BLaER1 (cell line): Measurements from ENCODE around the gene RPL12.

ENCODE experiments used
- H3K27ac ChIP-seq: shearing (Covaris generic); formaldehyde crosslinking; 2 replicates; pipeline ENCODE4 v1.8.1; 2022
- H3K27me3 ChIP-seq: shearing (Covaris generic); formaldehyde crosslinking; 2 replicates; pipeline ENCODE4 v1.8.1; 2022
- H3K36me3 ChIP-seq: shearing (Covaris generic); formaldehyde crosslinking; 2 replicates; pipeline ENCODE4 v1.8.1; 2022
- H3K4me1 ChIP-seq: shearing (Covaris generic); formaldehyde crosslinking; 2 replicates; pipeline ENCODE4 v1.8.1; 2022
- H3K4me2 ChIP-seq: shearing (Covaris generic); formaldehyde crosslinking; 2 replicates; pipeline ENCODE4 v1.8.1; 2022
- H3K4me3 ChIP-seq: shearing (Covaris generic); formaldehyde crosslinking; 2 replicates; pipeline ENCODE4 v1.8.1; 2022
- H3K9ac ChIP-seq: shearing (Covaris generic); formaldehyde crosslinking; 2 replicates; pipeline ENCODE4 v1.8.1; 2022
- H3K9me3 ChIP-seq: shearing (Covaris generic); formaldehyde crosslinking; 2 replicates; pipeline ENCODE4 v1.8.1; 2022
- H4K20me1 ChIP-seq: shearing (Covaris generic); formaldehyde crosslinking; 2 replicates; pipeline ENCODE4 v1.8.1; 2022
- Cebpa-rat ChIP-seq: shearing (Covaris generic); IDR thresholded peaks from 2 replicates; pipeline ENCODE4 v1.8.1; 2022

Gene RPL12

GRCh38 chr9:127423476-127423933, 27.7 kb downstream of the RPL12 start:
- Histone ChIP-seq H3K36me3 (peaks cover 23% of the 10 kb centered on the region), H4K20me1 (peaks cover 41% of the 10 kb centered on the region), H3K9ac (peak overlapping the region; percentile 90), H3K27me3 (no peaks in the 10 kb centered on the region), H3K4me1 (peaks cover 39% of the 10 kb centered on the region), H3K4me3 (peak overlapping the region; percentile 87), H3K9me3 (no peaks in the 10 kb centered on the region), H3K27ac (peak overlapping the region; percentile 83), H3K4me2 (peak overlapping the region; percentile 97)
- TF ChIP-seq Cebpa-rat = no peak

- peaks cover 39% of the 10 kb centered on the region for H3K4me1 ChIP-seq
- no peak overlapping the region for H3K27ac ChIP-seq
- peak overlapping the region; percentile 90 for H3K9ac ChIP-seq
- no peaks in the 10 kb centered on the region for H3K27me3 ChIP-seq
- peaks cover 33% of the 10 kb centered on the region for H4K20me1 ChIP-seq
- no peak for TF ChIP-seq Cebpa-rat
- peak overlapping the region; percentile 87 for H3K4me3 ChIP-seq
- no peaks in the 10 kb centered on the region for H3K9me3 ChIP-seq
- peaks cover 18% of the 10 kb centered on the region; the same call in 1 of the 2 replicates for H3K36me3 ChIP-seq
- H3K4me2 ChIP-seq = peak overlapping the region; percentile 97
These were observed 28.4 kb downstream of the RPL12 start for GRCh38 chr9:127422787-127423186.

GRCh38 chr9:127422133-127422782, 28.9 kb downstream of the RPL12 start:
- Histone ChIP-seq H3K4me3 (peak overlapping the region; percentile 87; the same call in 1 of the 2 replicates), H3K36me3 (peaks cover 14% of the 10 kb centered on the region; the same call in 1 of the 2 replicates), H4K20me1 (peaks cover 28% of the 10 kb centered on the region), H3K9me3 (no peaks in the 10 kb centered on the region), H3K9ac (no peak overlapping the region; the same call in 1 of the 2 replicates), H3K27me3 (no peaks in the 10 kb centered on the region), H3K27ac (no peak overlapping the region), H3K4me1 (peaks cover 39% of the 10 kb centered on the region), H3K4me2 (peak overlapping the region; percentile 97)
- no peak for TF ChIP-seq Cebpa-rat

GRCh38 chr9:127421057-127421456, 30.1 kb downstream of the RPL12 start:
- peaks cover 17% of the 10 kb centered on the region for H4K20me1 ChIP-seq
- H3K27ac ChIP-seq = no peak overlapping the region
- no peak overlapping the region for H3K4me2 ChIP-seq
- H3K4me3 ChIP-seq = no peak overlapping the region
- no peaks in the 10 kb centered on the region for H3K9me3 ChIP-seq
- H3K9ac ChIP-seq = no peak overlapping the region
- no peak for TF ChIP-seq Cebpa-rat
- H3K36me3 ChIP-seq = peaks cover 9% of the 10 kb centered on the region; the same call in 1 of the 2 replicates
- H3K27me3 ChIP-seq = no peaks in the 10 kb centered on the region
- peaks cover 29% of the 10 kb centered on the region for H3K4me1 ChIP-seq

GRCh38 chr9:127419348-127419747, 31.9 kb downstream of the RPL12 start:
- H3K27ac ChIP-seq = no peak overlapping the region
- H4K20me1 ChIP-seq = no peaks in the 10 kb centered on the region; the same call in 1 of the 2 replicates
- TF ChIP-seq Cebpa-rat = no peak
- H3K36me3 ChIP-seq = peaks cover 9% of the 10 kb centered on the region; the same call in 1 of the 2 replicates
- no peaks in the 10 kb centered on the region for H3K27me3 ChIP-seq
- peaks cover 25% of the 10 kb centered on the region for H3K4me1 ChIP-seq
- H3K9ac ChIP-seq = no peak overlapping the region
- no peaks in the 10 kb centered on the region for H3K9me3 ChIP-seq
- no peak overlapping the region for H3K4me3 ChIP-seq
- H3K4me2 ChIP-seq = no peak overlapping the region

- peaks cover 9% of the 10 kb centered on the region; the same call in 1 of the 2 replicates for H3K36me3 ChIP-seq
- TF ChIP-seq Cebpa-rat = no peak
- H3K27ac ChIP-seq = no peak overlapping the region
- H3K4me1 ChIP-seq = peaks cover 20% of the 10 kb centered on the region
- H3K4me2 ChIP-seq = no peak overlapping the region
- H3K4me3 ChIP-seq = no peak overlapping the region
- no peak overlapping the region for H3K9ac ChIP-seq
- H3K27me3 ChIP-seq = no peaks in the 10 kb centered on the region
- no peaks in the 10 kb centered on the region for H3K9me3 ChIP-seq
- no peaks in the 10 kb centered on the region for H4K20me1 ChIP-seq
These were observed 33.2 kb downstream of the RPL12 start for GRCh38 chr9:127418037-127418471.

GRCh38 chr9:127417131-127418036, 33.8 kb downstream of the RPL12 start:
- Histone ChIP-seq H3K4me1 (peaks cover 13% of the 10 kb centered on the region), H3K9ac (no peak overlapping the region), H3K4me3 (no peak overlapping the region), H3K9me3 (no peaks in the 10 kb centered on the region), H3K27me3 (no peaks in the 10 kb centered on the region), H3K36me3 (peaks cover 9% of the 10 kb centered on the region; the same call in 1 of the 2 replicates), H3K27ac (no peak overlapping the region), H4K20me1 (no peaks in the 10 kb centered on the region), H3K4me2 (no peak overlapping the region)
- TF ChIP-seq Cebpa-rat = no peak

GRCh38 chr9:127415657-127416056, 35.5 kb downstream of the RPL12 start:
- no peak overlapping the region for H3K9ac ChIP-seq
- H3K4me2 ChIP-seq = no peak overlapping the region
- no peaks in the 10 kb centered on the region for H4K20me1 ChIP-seq
- H3K4me3 ChIP-seq = no peak overlapping the region
- no peaks in the 10 kb centered on the region for H3K27me3 ChIP-seq
- H3K36me3 ChIP-seq = peaks cover 9% of the 10 kb centered on the region; the same call in 1 of the 2 replicates
- H3K9me3 ChIP-seq = no peaks in the 10 kb centered on the region
- H3K4me1 ChIP-seq = 0 out of 2 replicates have a peak, but pooled peaks cover 8% of the 10 kb centered on the region
- H3K27ac ChIP-seq = no peak overlapping the region
- TF ChIP-seq Cebpa-rat = no peak

- Histone ChIP-seq H3K4me1 (0 out of 2 replicates have a peak, but pooled peaks cover 8% of the 10 kb centered on the region), H4K20me1 (no peaks in the 10 kb centered on the region), H3K27ac (no peak overlapping the region), H3K4me2 (no peak overlapping the region), H3K9me3 (no peaks in the 10 kb centered on the region), H3K4me3 (no peak overlapping the region), H3K36me3 (peaks cover 9% of the 10 kb centered on the region; the same call in 1 of the 2 replicates), H3K27me3 (no peaks in the 10 kb centered on the region), H3K9ac (no peak overlapping the region)
- TF ChIP-seq Cebpa-rat = no peak
These were observed 36.1 kb downstream of the RPL12 start for GRCh38 chr9:127415141-127415540.

- H3K4me2 ChIP-seq = no peak overlapping the region
- no peaks in the 10 kb centered on the region for H3K36me3 ChIP-seq
- no peak overlapping the region for H3K9ac ChIP-seq
- no peaks in the 10 kb centered on the region for H3K27me3 ChIP-seq
- H3K4me1 ChIP-seq = 0 out of 2 replicates have a peak, but pooled peaks cover 8% of the 10 kb centered on the region
- no peak overlapping the region for H3K4me3 ChIP-seq
- H4K20me1 ChIP-seq = no peaks in the 10 kb centered on the region
- H3K27ac ChIP-seq = no peak overlapping the region
- no peaks in the 10 kb centered on the region for H3K9me3 ChIP-seq
- TF ChIP-seq Cebpa-rat = no peak
These were observed 40.1 kb downstream of the RPL12 start for GRCh38 chr9:127411122-127411521.
